ENCODE results near the gene DUSP10.

DNA sequence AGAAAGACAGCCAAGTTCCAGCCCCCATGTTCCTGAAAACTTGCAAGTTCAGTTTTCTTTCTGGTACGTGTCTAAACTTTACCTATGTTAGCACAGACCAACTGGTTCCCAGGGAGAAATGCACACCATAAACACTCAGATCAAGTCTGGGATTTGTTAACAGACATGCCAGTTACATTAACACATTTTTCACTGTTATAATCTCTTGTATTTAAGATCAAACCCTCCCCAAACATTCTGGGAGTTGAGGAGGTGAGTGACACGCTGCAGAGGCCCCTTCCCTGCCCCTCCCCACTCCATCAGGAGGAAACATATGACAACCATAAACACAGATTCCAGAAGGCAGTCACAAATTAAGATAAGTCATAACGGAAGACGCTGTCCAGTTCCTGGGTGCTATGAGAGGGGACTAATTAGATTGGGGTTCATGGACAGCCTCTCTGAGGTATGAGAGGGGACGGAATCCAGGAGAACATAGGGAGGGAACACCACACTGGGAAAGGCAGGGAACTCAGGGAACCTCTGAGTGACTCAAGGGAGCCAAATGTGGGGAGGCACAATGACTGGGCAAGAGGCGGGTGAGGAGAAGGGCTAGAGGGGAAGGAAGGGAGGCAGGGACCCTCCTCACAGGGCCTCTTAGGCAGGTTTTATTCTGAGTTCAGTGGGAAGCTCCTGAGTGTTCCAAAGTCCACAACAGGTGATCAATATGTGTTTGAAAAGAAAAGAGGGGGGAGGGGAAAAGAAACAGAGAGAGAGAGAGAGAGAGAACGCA, 25.0 kb downstream of the DUSP10 start:
- TF ChIP-seq, protein P1, sequence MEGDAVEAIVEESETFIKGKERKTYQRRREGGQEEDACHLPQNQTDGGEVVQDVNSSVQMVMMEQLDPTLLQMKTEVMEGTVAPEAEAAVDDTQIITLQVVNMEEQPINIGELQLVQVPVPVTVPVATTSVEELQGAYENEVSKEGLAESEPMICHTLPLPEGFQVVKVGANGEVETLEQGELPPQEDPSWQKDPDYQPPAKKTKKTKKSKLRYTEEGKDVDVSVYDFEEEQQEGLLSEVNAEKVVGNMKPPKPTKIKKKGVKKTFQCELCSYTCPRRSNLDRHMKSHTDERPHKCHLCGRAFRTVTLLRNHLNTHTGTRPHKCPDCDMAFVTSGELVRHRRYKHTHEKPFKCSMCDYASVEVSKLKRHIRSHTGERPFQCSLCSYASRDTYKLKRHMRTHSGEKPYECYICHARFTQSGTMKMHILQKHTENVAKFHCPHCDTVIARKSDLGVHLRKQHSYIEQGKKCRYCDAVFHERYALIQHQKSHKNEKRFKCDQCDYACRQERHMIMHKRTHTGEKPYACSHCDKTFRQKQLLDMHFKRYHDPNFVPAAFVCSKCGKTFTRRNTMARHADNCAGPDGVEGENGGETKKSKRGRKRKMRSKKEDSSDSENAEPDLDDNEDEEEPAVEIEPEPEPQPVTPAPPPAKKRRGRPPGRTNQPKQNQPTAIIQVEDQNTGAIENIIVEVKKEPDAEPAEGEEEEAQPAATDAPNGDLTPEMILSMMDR (conservative IDR thresholded peaks at IDR 0.05; ENCODE audit: low read depth, low read length): no peak
- TF ChIP-seq EZH2 (IDR thresholded peaks at IDR 0.05; ENCODE audit: borderline replicate concordance, low read depth, low read length, poor library complexity, severe bottlenecking): no peak

All from A673 (cell line).